Activated CD4-positive, alpha-beta T cell treated with anti-CD3 and anti-CD28 coated beads, Interleukin-2, Interleukin-4, amounts not matched to agents 100 ng/mL and 50 ng/mL, durations not matched to agents 16 hours and 8 hours (primary cell): Measurements from ENCODE around the gene YKT6.
"Not testable (repeated sequence)": the region's sequence is repeated elsewhere in the genome, so short reads cannot be mapped to it uniquely, and the experiment has no call there.

ENCODE experiments used
- DNase-seq: peaks from one replicate; pipeline ENCODE4 v3.0.0-alpha.2; 2020; ENCODE audit warnings: low spot score

Gene YKT6

DNA sequence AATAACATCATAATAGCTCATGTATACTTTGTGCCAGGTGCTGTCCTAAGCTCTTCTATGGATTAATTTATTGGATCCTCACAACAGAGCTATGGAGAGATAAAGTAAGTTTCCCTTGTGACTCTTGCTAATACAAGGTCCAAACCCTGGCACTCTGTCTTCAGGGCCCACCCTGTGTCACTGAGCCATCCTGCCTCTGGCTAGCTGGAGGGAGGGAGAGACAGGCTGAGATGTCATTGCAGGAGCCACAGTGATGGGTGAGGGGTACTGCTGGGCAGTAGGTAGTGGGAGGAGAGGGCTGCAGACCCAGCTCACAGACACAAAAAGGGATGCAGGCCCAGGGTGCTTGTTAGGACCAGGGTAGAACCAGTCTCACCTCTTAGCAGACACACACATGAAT lies 28.4 kb upstream of the YKT6 start:
- no peak for DNase-seq

DNA sequence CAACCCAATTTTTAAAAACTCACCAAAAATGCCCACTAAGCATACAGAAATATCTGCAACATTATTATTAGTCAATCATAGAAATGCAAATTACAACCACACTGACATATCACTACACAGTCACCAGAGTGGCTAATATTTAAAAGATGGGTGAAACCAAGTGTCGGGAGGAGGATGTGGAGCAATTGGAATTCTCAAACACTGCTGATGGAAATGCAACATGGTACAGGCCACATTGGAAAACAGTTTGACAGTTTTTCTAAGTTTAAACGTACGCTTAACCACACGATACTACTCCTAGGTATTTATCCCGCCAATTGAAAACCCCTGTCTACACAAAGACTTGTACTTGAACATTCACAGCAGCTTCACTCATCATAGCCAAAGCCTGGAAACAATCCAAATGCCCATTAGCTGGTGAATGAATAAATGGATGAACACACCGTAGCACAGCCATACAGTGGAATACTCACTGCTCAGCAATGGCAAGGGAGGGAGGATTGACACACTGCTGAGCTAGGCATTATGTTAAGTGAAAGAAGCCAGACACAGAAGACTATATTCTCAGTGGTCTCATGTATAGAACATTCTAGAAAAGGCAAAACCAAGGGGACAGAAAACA lies 27.9 kb upstream of the YKT6 start:
- DNase-seq: no peak

DNA sequence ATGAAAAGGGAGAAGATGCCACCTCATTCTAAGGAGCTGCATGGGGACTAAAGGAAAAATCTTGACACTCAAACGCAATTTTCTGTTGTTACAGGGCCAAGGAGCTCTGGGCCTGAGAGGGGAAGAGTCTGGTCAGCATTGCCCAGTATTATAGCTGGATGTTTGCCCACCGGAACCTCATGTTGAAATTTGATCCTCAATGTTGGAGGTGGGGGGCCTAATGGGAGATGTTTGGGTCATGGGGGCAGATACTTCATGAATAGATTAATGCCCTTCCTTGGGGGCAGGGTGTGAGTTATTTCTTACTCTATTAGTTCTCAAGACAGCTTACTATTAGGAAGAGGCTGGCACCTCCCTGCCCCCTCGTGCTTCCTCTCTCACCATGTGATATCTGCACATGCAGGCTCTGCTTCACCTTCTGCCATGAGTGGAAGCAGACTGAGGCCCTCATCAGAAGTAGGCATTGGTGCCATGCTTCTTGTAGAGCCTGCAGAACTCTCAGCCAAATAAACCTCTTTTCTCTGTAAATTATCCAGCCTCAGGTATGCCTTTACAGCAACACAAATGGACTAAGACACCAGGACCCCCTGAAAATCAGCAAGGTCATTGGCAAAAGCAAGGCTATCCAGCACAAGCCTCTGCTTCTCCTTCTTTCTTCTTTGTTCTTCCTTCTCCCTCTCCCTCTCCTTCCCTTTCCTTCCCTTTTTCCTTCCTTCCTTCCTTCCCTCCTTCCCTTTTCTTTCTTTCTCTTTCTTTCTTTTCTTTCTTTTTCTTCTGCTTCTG lies 26.7 kb upstream of the YKT6 start:
- no peak for DNase-seq

DNA sequence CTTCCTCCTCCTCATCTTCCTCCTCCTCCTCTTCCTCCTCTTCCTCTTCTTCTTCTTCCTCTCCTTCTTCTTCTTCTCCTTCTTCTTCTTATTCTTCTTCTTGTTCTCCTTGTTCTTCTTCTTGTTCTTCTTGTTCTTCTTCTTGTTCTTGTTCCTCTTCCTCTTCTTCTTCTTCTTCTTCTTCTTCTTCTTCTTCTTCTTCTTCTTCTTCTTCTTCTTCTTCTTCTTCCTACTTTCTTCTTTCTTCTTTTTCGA lies 26.2 kb upstream of the YKT6 start:
- DNase-seq: not testable (repeated sequence)

DNA sequence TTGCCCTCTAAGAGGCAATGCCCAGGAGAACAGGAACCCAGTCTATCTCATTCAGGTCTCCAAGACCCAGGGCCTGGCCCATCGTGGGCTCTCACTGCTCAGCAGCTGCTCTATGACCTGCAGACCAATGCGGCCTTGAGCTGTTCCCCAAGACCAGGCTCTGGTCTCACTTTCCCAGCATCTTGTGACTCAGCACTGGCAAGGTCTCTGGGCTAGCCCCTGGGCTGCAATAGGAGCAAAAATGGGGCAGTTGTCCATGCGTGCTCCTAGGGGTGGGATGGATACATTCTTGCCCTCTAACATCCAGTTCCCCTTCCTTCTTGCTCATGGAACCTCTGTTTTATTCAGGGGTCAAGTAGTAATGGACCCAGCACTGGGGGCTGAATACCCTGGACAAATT lies 25.0 kb upstream of the YKT6 start:
- no peak for DNase-seq

DNA sequence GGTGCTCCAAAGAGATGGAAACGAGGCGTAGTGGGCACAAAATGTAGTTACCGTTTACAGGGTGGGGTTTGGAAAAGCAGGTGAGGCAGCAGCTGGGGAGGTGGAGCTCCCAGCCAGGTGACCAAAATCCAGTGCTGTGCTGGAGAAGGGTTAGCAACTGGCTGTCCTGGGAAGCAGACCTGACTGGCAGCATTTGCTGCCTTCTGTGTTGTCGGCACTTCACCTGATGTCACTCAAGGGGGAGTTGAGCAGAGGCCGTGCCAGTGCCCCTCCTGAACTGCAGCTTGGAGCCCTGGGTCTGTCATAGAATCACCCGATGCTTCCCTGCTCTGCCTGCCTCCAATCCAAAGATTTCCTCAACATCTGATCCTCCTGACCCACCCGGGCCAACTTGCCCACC lies 24.3 kb upstream of the YKT6 start:
- DNase-seq: no peak

DNA sequence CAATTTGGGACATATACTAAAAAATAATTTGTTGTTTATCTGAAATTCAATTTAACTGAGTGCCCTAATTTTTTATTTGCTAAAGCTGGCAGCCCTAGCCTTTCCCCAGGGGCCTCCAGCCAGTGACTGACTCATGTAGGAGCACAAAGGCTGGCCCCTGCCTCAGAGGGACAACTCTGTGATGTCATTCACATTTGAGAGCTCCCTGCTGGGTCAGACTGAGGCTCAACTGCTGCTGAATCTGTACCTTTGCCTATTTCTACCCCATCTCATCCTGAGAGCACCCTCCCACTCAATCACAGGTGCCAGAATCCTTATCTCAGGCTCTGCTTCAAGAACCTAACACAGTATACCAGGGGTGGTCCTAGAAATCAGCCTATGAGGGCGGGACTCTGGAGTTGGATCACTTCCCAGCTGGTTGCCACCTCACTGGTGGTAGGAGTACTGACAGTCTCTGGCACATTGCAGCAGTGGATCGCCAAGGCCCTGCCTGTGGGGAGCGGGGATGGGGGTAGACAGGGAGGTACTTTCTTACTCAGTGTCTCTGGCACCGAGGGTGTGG lies 23.1 kb upstream of the YKT6 start:
- DNase-seq: no peak

DNA sequence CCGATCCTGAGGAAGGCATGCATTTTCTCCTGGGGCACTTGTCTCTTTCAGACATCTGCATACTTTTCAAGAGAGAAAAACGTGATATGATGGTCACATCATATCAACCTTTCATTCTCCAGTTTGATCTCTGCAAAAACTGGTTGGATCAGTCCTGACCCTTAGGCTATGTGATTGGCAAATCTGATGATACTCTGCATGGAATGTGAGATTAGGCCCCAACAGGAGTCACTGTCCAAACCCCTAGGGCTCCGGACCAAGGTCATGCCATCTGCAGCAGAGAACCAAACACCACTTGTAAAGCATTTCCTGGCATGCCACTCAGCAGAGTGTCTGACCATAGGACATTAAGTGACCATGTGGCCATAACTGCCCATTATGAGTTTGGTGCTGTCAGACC lies 20.1 kb upstream of the YKT6 start:
- no peak for DNase-seq

DNA sequence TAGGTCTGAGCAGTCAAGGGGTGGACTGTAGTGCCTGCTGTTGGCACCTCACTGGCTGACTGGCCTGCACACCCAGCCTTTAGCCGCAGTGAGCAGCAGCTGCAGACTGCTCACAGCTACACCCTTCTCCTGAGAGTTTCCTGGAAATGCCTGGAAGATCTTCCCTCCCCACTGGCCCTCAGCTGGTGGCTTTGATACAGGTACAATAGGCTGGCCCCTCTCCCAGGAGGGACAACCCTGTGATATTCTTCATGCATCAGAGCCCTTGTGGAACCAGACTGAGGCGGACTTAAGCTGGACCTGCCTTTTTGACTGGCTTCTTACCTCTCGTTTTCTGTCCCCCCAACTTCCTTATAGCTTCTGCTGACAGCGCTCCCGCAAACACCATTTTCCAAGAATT lies 18.0 kb upstream of the YKT6 start:
- DNase-seq: no peak

DNA sequence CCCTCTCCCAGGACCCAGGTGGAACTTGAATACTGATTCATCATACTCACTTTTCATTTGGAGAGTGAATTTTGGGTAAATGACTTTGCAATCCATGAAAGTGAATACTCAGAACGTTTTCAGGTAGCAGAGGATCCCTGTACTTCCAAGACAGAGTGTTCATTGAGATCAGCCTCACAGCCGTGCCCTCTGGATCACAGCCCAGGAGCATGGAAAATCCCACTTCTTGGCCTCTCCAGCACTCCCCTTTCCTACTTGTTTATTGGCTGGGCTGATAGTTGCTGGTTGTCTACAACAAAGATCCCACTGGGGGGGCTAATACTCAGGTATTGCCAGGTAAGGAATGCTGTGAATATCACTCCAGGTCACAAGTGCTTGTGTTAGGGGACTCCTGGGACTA lies 17.4 kb upstream of the YKT6 start:
- DNase-seq: no peak

DNA sequence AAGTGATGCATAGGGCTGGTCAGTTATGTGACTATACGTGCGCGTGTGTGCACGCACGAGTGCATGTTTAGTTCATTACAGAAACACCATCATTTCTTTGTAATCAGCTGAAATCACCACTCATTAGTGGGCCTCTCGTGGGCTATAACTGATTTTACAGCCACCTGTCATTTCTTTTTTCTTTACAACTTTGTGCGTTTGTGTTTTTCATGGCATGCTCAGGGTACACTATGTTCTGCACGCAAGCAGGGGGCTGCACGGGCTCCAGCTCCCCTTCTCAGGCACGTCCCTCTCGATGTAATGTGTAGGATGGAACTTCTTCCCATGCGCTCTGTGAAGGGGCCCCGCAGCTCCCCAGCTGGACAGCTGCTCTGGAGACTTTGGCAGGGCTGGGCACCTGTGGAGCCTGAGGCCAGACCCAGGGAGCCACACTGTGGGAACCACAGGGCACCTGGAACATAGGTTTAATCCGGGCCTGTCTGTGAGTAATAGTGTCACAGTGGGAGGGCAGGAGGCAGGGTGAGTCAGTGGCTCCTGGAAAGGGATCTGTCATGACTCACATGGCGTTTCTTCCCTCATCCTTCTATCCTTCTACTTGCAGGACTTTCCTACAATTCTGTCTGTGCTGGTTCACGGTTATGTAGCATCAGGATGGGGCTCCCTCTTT lies 16.4 kb upstream of the YKT6 start:
- no peak for DNase-seq

DNA sequence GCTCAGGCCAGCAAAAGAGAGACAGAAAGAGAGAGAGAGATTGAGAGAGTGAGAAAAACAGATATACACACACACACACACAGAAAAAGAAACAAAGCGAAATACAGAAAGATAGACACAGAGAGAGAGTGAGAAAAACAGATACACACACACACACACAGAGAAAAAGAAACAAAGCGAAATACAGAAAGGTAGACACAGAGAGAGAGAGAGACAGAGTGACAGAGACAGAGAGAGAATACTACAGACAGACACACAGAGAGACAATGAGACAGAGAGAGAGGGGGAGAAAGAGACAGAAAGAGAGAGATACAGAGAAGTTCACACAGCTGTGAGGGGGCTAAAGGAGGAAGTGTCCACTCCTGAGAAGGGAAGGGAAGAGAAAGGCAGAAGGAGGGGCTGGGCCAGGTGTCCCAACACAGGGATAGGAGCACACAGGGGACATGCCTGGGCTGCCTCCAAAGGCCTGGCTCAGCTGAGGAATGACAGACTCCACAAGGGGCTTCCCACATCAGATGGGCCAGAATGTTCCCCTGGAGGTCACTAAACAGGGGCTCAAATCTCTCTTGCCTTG lies 15.8 kb upstream of the YKT6 start:
- no peak for DNase-seq

DNA sequence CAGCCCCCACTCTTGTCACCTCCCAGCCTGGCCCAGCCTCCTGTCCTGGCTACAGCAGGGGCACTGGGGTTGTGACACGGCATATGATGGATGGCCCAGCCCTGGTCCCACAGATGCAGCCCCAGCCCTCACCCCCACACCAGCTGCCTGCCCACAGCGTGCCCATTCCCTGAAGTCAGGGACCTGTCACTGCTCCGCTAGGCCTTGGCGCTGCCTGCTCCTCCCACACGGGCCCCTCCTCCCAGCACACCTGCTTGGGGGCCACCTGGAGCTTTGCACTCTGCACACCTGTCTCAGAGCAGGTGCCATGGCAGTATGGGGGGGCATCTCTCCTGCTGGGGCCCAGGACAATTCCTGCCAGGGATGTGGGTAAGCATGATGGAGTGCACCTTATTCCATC lies 15.0 kb upstream of the YKT6 start:
- DNase-seq: no peak

DNA sequence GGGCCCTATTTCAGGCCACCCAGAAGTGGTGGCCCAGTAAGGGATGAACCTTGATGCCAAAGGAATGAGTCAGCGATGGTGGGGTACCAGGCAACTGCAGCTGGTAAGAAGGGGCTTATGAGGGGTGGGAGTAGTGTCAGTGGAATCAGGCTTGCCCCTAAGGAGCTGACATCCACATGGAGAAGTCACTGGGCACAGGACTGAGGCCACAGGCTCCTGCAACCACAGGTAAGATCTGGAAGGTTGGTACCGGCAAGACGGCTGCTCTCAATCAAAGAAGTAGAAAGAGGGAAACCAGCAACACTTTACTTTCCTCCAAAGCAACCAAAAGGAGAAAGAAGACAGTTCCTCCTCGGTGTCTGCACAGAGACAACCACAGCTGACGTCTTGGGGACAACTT lies 14.0 kb upstream of the YKT6 start:
- no peak for DNase-seq

DNA sequence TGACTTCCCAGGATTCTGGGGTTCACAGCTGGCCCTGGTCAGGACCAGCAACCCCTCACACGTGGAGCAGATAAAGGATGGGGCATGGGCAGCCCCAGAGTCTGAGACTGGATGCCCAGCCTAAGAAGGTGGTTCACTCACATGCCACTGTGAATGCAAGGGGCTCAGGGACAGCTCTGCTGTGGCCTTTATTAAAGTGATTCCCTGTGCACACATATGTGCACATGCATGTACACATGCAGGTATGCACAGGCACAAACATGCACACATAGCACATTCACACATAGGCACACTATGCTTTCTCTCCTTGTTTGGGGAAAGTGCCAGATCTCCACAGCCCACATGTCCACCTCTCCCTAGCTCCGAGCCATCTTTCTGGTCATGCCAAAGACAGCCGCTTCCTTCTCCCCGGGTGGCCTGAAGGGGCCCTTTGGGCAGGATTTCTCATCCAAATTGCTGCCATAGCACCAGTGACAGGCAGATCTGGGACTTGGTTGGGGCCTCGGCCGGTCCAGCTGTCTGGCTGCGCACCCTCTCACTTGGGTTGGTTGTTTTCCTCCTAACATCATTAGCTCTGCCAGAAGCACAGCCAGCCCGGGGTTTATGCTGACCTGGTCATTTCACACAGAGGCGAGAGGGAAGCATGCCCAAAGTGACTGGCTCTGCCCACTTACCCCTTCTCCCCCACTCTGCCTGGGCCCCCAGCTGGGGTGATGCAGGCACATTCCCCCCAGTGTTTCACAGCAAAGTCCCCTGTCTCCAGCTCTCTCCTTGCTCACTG lies 13.0 kb upstream of the YKT6 start:
- no peak for DNase-seq

DNA sequence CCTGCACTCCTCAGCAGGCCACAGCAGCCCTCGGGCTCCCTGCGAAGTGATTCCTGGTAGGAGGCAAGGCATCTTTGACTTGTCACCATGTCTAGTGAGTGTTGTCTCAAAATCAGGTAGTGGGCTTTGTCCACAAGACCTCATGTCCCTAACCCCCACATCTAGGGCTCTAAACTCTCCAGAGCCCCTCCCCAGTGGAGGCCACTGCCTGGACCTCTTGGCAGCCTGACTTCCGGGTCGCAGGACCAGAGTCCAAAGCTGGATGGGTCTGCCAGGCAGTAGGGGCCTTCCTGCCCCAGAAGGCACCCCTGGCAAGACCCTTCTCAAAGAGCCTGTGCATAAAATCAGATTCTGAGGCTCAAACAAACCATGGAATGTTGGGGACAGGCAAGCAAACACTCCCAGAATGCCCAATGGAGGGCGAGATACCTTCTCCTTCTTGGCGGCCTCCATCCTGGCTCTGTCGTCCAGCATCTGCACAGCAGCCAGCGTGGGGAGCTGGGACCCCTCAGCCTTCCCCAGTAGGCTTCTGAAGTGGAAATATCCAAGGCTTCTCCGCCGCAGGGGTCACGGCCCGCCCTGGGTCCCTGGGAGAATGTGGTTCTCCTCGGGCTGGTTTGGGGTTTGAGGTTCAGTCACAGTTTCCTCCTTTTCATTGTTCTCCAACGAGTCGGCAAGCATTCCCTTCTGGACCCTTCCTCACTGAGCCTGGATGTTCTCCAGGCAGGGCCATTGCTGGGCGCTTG lies 12.1 kb upstream of the YKT6 start:
- DNase-seq: no peak

DNA sequence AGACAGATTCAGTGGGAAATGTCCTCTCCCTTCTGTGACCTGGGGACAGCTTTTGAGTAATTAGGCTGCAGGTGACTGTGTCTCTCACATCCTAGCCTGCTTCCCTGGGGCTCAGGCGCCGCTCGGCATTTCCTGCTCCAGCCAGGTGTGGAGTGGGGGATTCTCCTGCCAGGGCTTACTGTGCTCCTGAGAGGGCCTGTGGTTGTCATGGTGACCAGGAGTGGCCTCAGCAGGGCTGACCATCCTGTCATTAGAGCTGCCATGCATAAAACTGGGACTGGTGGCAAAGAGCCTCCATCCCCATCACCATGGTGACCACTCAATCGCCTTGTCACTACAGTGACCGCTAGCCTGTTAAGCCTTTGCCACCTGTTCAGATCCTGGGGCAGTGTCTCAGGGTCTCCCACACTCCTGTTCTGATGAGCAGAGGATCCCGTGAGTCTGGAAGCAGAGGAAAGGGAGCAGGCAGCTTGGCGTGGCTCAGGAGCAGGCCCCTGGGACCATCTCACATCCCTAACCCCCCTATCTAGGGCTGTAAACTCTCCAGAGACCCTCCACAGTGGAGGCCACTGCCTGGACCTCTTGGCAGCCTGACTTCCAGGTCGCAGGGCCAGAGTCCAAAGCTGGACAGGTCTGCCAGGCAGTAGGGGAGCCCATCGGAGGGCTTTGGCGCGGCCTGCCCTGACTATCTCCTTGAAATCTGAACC lies 11.3 kb upstream of the YKT6 start, which contains the start of gene GCK:
GCK (minus strand) TSS at position 154 of the 707 bp plus-strand sequence. CDS start 486 bp downstream, outside the sequence.
- DNase-seq: no peak

DNA sequence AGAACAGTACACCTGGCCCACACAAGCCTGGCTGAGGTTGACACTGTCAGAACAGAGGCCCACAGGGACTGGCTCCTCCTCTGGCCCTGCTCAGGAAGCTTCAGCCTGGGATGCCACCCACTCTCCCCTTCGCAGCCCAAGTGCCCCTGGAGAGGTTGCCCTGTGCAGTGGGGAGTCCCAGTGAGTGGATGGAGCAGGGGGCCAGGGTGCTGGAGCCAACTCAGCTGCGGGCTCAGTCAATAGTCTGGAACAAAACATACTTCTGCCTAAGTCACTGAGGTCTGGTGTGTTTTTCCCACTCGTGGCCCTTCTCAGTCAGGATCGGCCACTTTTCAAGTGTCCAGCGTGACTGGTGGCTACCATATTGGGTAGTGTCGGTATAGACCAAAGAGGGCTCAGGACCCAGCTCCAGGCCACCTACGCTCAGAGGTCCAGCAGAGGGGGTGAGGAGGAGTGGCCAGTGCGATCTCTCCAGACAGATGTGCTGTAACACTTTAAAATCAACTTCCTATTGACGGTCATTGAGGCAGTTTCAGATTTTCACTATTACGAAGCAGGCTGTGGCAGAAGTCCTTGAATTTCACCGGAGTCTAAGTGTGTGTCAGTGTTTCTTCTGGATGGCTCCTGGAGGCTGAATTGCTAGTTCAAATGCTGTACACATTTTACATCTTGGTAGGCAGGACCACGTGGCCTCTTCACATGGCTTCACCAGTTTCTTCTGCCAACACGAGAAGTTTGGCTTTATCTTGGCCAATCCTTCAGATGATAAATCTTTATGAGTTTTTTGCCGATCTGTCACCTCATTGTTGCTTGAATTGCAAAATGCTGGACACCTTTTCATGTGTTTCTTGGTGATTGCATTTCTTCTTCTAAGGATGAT lies 10.5 kb upstream of the YKT6 start:
- DNase-seq: no peak

DNA sequence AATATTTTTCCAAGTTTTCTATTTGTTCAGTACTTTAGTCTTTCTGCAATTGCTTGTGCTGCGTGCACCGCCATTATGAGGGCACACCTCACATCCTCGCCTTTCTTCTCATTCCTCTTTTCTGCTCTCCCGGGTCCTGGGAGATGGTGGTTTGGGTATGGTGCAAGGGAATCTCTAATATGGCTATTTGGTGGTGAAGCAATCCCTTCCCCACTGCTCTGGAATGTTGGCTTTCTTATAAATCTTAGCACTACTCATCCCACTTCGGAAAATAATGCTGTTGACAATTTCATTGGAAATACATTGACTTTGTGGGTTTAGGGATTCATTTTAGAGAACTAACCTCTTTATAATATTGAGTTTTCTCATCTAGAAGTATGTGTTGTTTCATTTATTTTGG lies 9.6 kb upstream of the YKT6 start:
- no peak for DNase-seq
